K562 (cell line): ENCODE results near the gene MUC5B. TPM values are rescaled to one million over a fixed set of nuclear protein-coding genes. Genes with fewer than 3 reads are reported as not detected.
A peak's percentile ranks its signal among the peaks of the same experiment; 100 is the strongest.

Experiments
- ATAC-seq: fragments of 200-7000 bp; cut with Tn5 transposase; 3 replicates; pipeline ENCODE4 v1.9.1; 2020; ENCODE audit warnings: moderate library complexity
- BruUV-seq: library from RNA; stranded (reverse); fragments of 400-500 nt; replicated peaks from 2 replicates; lab custom pipeline; 2021; lab: Mats Ljungman, UMichigan
- CTCF ChIA-PET: fragments of 300-600 bp; formaldehyde crosslinking; extraction: SDS; loops from one replicate; lab custom pipeline; 2021; ENCODE audit warnings: low intra/inter-chr PET ratio; lab: Yijun Ruan, JAX
- POLR2A ChIA-PET: fragments of 300-600, 350-650 bp; sonication (Branson Sonifier 250); formaldehyde crosslinking; extraction: SDS; loops from one replicate; lab custom pipeline; 2021; ENCODE audit warnings: antibody characterized with exemption, inconsistent platforms; lab: Yijun Ruan, JAX
- DNase-seq, 4 experiments: peaks; one replicate each; pipeline versions ENCODE4 v3.0.0 to v3.0.0-alpha.2; 2011 to 2018; ENCODE audit warnings: low spot score in 3 of 4, mixed read lengths in 3 of 4; ENCODE audit errors: extremely low read depth in 1 of 4
- FAIRE-seq: peaks from 2 replicates; lab custom pipeline; 2011; peaks lifted over from hg19 to GRCh38; lab: Jason Lieb, UNC
- H2AFZ ChIP-seq: 2 replicates; pipeline ENCODE4 v1.6.0; 2011; ENCODE audit warnings: low read depth, low read length, control low read depth, inconsistent platforms
- H3K27ac ChIP-seq: fragments of 200-600 bp; 3 replicates; pipeline ENCODE4 v1.8.0; 2011; ENCODE audit warnings: low read depth, mild to moderate bottlenecking, control low read depth, inconsistent platforms, low read length, moderate library complexity, mixed read lengths; ENCODE audit errors: extremely low read depth
- H3K27me3 ChIP-seq, 2 experiments: fragments of 300-600 bp in 1 of 2; 2 replicates in 1 of 2; 3 replicates in 1 of 2; pipeline versions ENCODE4 v1.6.0 to v1.8.0; 2011; ENCODE audit warnings: inconsistent platforms in 2 of 2, low read length in 2 of 2, mild to moderate bottlenecking in 1 of 2, mixed read lengths in 1 of 2, moderate library complexity in 1 of 2; ENCODE audit not compliant: control insufficient read depth in 2 of 2, insufficient read depth in 2 of 2
- H3K36me3 ChIP-seq: fragments of 300-600 bp; 3 replicates; pipeline ENCODE4 v1.8.0; 2011; ENCODE audit warnings: mild to moderate bottlenecking, low read length, inconsistent platforms; ENCODE audit not compliant: control insufficient read depth, insufficient read depth
- H3K4me1 ChIP-seq, 2 experiments: fragments of 200-600 bp in 1 of 2; replicated peaks in 1 of 2; 2 replicates in 1 of 2; 3 replicates in 1 of 2; pipeline versions ENCODE4 v1.5.1 to v1.8.0; 2011; ENCODE audit warnings: inconsistent platforms in 2 of 2, low read length in 2 of 2, mild to moderate bottlenecking in 1 of 2, mixed read lengths in 1 of 2, moderate library complexity in 1 of 2; ENCODE audit not compliant: control insufficient read depth in 2 of 2, insufficient read depth in 2 of 2
- H3K4me2 ChIP-seq: 2 replicates; pipeline ENCODE4 v1.6.1; 2011; ENCODE audit warnings: low read length, control low read depth, inconsistent platforms, mixed read lengths; ENCODE audit not compliant: insufficient read depth
- H3K4me3 ChIP-seq: fragments of 200-600 bp; sonication (generic), shearing (Covaris generic); 2 replicates; pipeline ENCODE4 v1.5.1; 2016; ENCODE audit warnings: control low read depth, inconsistent platforms
- H3K79me2 ChIP-seq: fragments of 200-600 bp; 3 replicates; pipeline ENCODE4 v1.8.0; 2011; ENCODE audit warnings: low read length, inconsistent platforms; ENCODE audit not compliant: control insufficient read depth, insufficient read depth
- H3K9ac ChIP-seq, 2 experiments: 2 replicates each; pipeline versions ENCODE4 v1.6.0 to v1.6.1; 2011; ENCODE audit warnings: low read depth in 2 of 2, low read length in 2 of 2, control low read depth in 1 of 2, inconsistent platforms in 1 of 2, mild to moderate bottlenecking in 1 of 2, mixed read lengths in 1 of 2; ENCODE audit not compliant: insufficient read depth in 1 of 2
- H3K9me1 ChIP-seq: one replicate; pipeline ENCODE4 v1.6.0; 2011; ENCODE audit warnings: inconsistent platforms, mild to moderate bottlenecking, low read length, moderate library complexity; ENCODE audit not compliant: control insufficient read depth, insufficient read depth
- H3K9me3 ChIP-seq: replicated peaks from 2 replicates; pipeline ENCODE4 v1.5.1; 2011; ENCODE audit warnings: low read depth, low read length, inconsistent platforms; ENCODE audit not compliant: control insufficient read depth, insufficient read depth
- H4K20me1 ChIP-seq: replicated peaks from 2 replicates; pipeline ENCODE4 v1.6.1; 2011; ENCODE audit warnings: low read length, inconsistent platforms, mixed read lengths; ENCODE audit not compliant: control insufficient read depth, insufficient read depth
- ILF3 ChIP-seq: fragments of 450-650 bp; IDR thresholded peaks from 2 replicates; pipeline ENCODE4 v1.6.1; 2018; ENCODE audit warnings: antibody characterized with exemption, mild to moderate bottlenecking, moderate library complexity, borderline replicate concordance
- PCBP1 ChIP-seq: fragments of 200-400 bp; formaldehyde crosslinking; IDR thresholded peaks from 2 replicates; pipeline ENCODE4 v1.6.1; 2018; ENCODE audit warnings: mild to moderate bottlenecking, low read depth, low read length; ENCODE audit not compliant: poor library complexity, severe bottlenecking
- PRMT5 ChIP-seq: sonication (generic); formaldehyde crosslinking; IDR thresholded peaks from 2 replicates; pipeline ENCODE4 v1.5.0; 2020; ENCODE audit warnings: missing genetic modification reagents
- REST ChIP-seq, 2 experiments: fragments of 450-650 bp; formaldehyde crosslinking in 1 of 2; IDR thresholded peaks; 2 replicates each; pipeline versions ENCODE4 v1.4.0 to v1.6.1; 2014 to 2020; ENCODE audit warnings: mild to moderate bottlenecking in 2 of 2, borderline replicate concordance in 1 of 2, low read depth in 1 of 2
- RFX1 ChIP-seq: fragments of 450-650 bp; IDR thresholded peaks from 2 replicates; pipeline ENCODE4 v1.6.1; 2016; ENCODE audit warnings: mild to moderate bottlenecking, moderate library complexity
- ZNF165 ChIP-seq: fragments of 250-450 bp; sonication (Bioruptor Pico); IDR thresholded peaks from 2 replicates; pipeline ENCODE4 v1.4.0; 2020; ENCODE audit warnings: borderline replicate concordance
- WGBS: fragments of 100-300 bp; shearing (Covaris generic); methylation state at CpG from one replicate; pipeline ENCODE4 v1.1.6; 2016; ENCODE audit warnings: low coverage, mixed read lengths; ENCODE audit not compliant: insufficient coverage; ENCODE audit errors: missing lambda C conversion rate; 5-methylcytosine and 5-hydroxymethylcytosine counted together
- in situ Hi-C: fragments of 300-500 bp; cut with MboI; formaldehyde crosslinking; loops from 4 replicates; pipeline ENCODE4 v1.15.0; 2018; ENCODE audit warnings: inconsistent platforms, mixed read lengths
- intact Hi-C: fragments of 100-400 bp; cut with micrococcal nuclease; formaldehyde crosslinking; loops from 2 replicates; pipeline ENCODE4 v1.14.2; 2022
- polyA plus RNA-seq, 8 experiments: library from polyadenylated mRNA; depleted of rRNA in 4 of 8; stranded (reverse) in 5 of 8; unstranded in 3 of 8; fragments of >200 nt; fragmentation: Nextera tagmentation in 2 of 8; fragmentation: Illumina TruSeq in 1 of 8; extraction: Ambion mirVana in 2 of 8; extraction: Trizol in 1 of 8; gene quantifications; 2 replicates each; pipeline versions ENCODE4 v1.2.1 to v1.2.3, GENCODE V29; 2011 to 2014; ENCODE audit warnings: inconsistent platforms in 1 of 8, missing spikeins in 1 of 8
- total RNA-seq, 7 experiments: library from RNA; depleted of rRNA in 6 of 7; stranded (reverse); fragments of >200 nt in 6 of 7; fragmentation: Illumina TruSeq in 2 of 7; extraction: Trizol in 2 of 7; gene quantifications; 2 replicates each; pipeline versions ENCODE4 v1.2.1 to v1.2.3, GENCODE V29; 2011 to 2021; ENCODE audit warnings: low replicate concordance in 1 of 7

The MUC5B gene
- total and polyA plus RNA-seq, 9 of the 15 experiments (the other 6 are each of a cell fraction or from before 2014, with no cell fraction given): 0.04 to 0.95 TPM; not detected in 7

DNA sequence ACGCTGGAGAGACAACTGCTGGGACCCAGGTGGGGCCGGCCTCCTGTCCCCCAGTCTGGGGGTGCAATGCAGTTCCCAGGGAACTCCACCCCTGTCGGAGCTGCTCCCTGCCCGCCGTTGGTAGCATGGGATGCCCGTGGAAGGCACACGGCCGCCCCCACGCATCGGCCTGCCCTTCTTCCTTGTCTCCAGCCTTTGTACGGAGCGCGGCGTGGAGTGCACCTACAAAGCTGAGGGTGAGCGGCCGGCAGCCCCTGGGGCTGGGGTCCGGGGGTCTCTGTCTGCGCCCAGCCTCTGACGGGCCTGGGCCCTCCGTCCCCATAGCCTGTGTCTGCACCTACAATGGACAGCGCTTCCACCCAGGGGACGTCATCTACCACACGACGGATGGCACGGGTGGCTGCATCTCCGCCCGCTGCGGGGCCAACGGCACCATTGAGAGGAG is 41.9 kb upstream of the MUC5B start:
- H3K9ac ChIP-seq: no peak overlapping the region; a peak in 1 of 4 replicates
- 9% methylated on average over 28 of the region's 29 CpGs for WGBS
- no peak for ATAC-seq
- H3K4me2 ChIP-seq: no peak overlapping the region
- intact Hi-C loops: no loop called here
- H2AFZ ChIP-seq: no peak overlapping the region
- H3K36me3 ChIP-seq: no peaks in the 10 kb centered on the region
- CTCF ChIA-PET: no interaction called here
- no peak overlapping the region for H3K4me3 ChIP-seq
- H3K79me2 ChIP-seq: no peaks in the 10 kb centered on the region
- TF ChIP-seq PCBP1 (peak; percentile 36), PRMT5 (no peak)
- TF ChIP-seq, all 486 proteins: peak for 1
- Histone ChIP-seq H3K27ac (no peak overlapping the region), H3K27me3 (peaks cover 0 to 22% of the 10 kb centered on the region in 2 experiments; a peak in 2 of 5 replicates), H3K9me3 (no peaks in the 10 kb centered on the region), H4K20me1 (no peaks in the 10 kb centered on the region), H3K9me1 (no peaks in the 10 kb centered on the region), H3K4me1 (peaks cover 0 to 18% of the 10 kb centered on the region in 2 experiments; a peak in 1 of 5 replicates)
- in situ Hi-C loops: no loop called here
- no TSS peak for BruUV-seq
- no peak for DNase-seq
- no peak for FAIRE-seq
- POLR2A ChIA-PET: no interaction called here

DNA sequence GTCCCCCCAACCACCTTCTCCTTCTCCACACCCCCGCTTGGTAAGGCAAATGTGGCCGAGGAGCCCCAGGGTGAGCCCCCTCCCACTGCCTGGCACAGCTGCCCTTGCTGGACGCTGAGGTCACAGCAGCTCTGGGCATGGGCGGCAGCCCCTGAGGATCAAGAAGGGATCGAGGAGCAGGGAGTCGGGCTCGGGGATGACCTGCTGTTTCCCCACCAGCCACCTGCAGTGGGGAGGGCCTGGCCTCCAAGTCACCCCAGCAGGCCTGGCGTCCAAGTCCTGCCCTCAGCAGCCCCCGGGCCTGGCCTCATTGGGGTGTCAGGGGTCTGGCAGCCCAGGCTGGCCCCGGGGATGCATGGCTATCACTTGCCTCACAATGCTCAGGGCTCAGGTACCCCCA is 41.4 kb upstream of the MUC5B start:
- CTCF ChIA-PET: no interaction called here
- Histone ChIP-seq H3K4me1 (peaks cover 0 to 18% of the 10 kb centered on the region in 2 experiments; a peak in 1 of 5 replicates), H3K79me2 (no peaks in the 10 kb centered on the region), H3K9me3 (no peaks in the 10 kb centered on the region; the same call in 1 of the 2 replicates), H4K20me1 (no peaks in the 10 kb centered on the region), H3K9ac (no peak overlapping the region), H3K36me3 (no peaks in the 10 kb centered on the region), H3K4me2 (no peak overlapping the region), H3K27ac (no peak overlapping the region), H3K9me1 (no peaks in the 10 kb centered on the region), H2AFZ (no peak overlapping the region), H3K4me3 (no peak overlapping the region), H3K27me3 (peaks cover 0 to 22% of the 10 kb centered on the region in 2 experiments; a peak in 2 of 5 replicates)
- POLR2A ChIA-PET: no interaction called here
- in situ Hi-C loops: no loop called here
- no peak for FAIRE-seq
- no peak for DNase-seq
- intact Hi-C loops: no loop called here
- no peak for ATAC-seq
- BruUV-seq: no TSS peak
- WGBS: 2% methylated on average over 8 of the region's 10 CpGs
- TF ChIP-seq REST (IDR thresholded peaks at IDR 0.05; ENCODE audit: borderline replicate concordance): no peak
- TF ChIP-seq REST (CRISPR knock-in tag; IDR thresholded peaks at IDR 0.05; ENCODE audit: low read depth): no peak
- no peak for TF ChIP-seq ZNF165 (CRISPR knock-in tag)
- TF ChIP-seq ILF3: no peak
- TF ChIP-seq RFX1: no peak
